HG03378 (cell line): ENCODE measurements around the gene SLC39A2.
"Not testable (repeated sequence)": the region's sequence is repeated elsewhere in the genome, so short reads cannot be mapped to it uniquely, and the experiment has no call there.

Experiments used
- ATAC-seq: cut with Tn5 transposase; IDR thresholded peaks from one replicate; pipeline ENCODE4 v1.9.1; 2021; ENCODE audit warnings: mild to moderate bottlenecking, moderate library complexity; ENCODE audit not compliant: unreplicated experiment

SLC39A2 gene, protein sequence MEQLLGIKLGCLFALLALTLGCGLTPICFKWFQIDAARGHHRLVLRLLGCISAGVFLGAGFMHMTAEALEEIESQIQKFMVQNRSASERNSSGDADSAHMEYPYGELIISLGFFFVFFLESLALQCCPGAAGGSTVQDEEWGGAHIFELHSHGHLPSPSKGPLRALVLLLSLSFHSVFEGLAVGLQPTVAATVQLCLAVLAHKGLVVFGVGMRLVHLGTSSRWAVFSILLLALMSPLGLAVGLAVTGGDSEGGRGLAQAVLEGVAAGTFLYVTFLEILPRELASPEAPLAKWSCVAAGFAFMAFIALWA

DNA sequence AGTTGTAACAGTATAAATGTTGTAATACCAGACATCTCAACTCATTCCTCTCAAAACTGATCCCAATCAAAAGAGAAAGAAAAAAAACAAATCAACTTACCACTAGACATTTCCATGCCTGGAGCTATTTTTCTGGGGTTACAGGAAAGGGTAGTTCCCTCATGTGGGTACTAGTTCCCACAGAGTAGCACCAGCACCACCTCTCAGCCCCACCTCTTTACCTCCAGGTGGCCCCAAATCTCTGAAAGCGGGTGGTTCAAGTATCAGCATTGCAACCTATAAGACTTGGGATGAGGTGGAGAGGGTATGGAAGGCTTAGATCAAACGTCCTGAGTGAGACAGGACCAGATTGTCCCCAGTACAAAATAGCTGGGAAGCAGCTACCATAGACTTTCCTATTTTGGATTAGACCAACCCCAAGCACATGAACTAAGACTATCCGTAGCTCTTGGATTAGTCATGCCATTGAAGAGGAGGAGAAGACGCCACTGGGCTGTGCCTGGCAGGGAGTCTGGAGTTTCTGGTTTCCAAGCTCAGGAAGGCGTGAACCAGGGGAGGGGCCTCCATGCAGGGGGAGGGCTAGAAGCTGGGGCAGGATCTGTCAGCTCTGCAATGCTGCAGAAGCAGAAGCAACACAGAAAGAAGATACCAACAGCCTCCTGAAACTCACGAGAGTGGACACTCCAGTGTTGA lies at the start of gene SLC39A2:
TSS of gene SLC39A2 (plus strand) at position 620 of the 693 bp plus-strand sequence. CDS start 154 bp downstream, outside the sequence.
- no peak for ATAC-seq

DNA sequence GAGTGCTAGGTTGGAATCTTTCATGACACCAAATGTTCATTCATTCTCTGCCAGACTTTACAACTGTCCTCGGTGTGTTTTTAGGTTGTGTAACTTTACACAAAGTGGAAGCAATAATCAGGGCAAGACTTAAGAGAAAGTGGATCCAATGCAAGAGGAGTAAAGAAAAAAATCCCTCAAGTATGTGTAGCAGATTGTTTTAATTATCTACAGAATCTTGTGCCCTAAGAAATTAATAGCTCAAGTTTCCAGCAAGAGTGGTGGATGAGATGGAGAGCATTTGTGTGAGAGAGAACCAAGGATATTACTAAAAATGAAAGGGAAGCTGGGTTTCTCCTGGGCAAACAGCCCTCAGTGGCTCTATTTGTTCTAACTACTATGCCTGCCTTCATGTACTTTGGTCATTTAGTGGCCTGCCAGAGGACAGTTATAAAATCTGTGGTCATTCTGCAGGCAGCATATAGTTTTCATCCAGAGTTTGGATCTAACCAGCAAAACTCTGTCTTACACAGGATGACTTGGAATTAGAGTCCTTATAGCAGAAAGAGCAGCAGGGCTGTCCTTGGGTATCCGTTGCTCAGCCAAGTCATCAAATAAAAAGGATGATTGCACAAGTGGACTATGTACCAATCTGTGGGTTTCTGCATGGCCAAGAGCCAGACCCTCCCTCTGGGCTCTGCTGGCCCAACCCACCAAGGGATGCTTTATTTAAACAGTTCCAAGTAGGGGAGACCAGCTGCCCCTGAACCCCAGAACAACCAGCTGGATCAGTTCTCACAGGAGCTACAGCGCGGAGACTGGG lies 44.2 kb upstream of the SLC39A2 start, which contains the start of gene RNASE2:
TSS of gene RNASE2 (plus strand) at position 752 of the 802 bp plus-strand sequence. CDS start 285 bp downstream, outside the sequence.
- ATAC-seq = not testable (repeated sequence)

DNA sequence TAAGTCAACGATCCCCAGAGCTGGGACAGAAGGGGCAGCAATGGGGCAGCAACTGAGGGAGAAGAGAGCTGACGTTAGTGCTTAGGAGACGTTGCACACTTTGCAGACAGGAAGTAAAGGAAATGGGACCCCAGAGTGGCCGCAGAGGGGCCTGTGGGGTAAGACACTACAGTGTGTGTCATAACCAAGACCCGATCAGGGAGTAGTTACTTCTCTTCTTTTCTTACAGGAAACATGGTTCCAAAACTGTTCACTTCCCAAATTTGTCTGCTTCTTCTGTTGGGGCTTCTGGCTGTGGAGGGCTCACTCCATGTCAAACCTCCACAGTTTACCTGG lies 43.6 kb upstream of the SLC39A2 start:
- not testable (repeated sequence) for ATAC-seq

DNA sequence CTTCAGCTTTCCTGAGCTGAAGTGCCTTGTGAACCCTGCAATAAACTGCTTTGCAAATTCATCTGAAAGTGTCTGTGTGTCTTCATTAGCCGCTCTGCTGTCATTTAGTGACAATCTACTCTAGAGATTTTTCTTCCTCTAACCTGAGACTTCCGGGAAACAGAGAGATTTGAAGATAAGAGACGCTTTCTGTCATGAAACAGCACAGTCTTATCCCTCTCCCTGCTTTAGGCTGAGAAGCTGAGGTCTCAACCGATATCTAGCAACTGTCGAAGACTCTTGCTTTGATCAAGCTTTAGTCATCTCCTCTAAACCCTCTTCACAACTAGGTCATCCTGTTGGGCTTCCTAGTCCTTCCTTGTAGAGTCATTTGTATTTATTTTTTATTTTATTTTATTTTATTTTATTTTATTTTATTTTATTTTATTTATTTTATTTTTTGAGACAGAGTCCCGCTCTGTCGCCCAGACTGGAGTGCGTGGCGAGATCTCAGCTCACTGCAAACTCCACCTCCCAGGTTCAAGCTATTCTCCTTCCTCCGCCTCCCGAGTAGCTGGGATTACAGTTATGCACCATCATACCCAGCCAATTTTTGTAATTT lies 42.6 kb upstream of the SLC39A2 start:
- no peak for ATAC-seq

DNA sequence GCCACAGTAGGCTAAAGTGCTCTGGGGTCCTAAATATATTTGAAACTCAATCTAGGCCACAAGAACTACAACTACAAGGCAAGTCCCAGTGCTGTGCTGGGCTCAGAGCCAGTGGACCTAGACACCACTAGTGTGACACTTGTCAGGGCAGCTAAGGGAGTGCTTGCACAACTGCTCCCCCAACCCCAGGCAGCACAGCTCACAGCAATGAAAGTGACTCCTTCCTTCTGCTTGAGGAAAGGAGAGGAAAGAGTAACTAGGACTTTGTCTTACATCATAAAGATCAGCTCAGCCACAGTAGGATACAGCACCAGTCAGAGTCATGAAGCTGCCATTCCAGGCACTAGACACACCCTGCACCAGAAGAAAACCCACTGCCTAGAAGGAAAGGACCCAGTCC lies 40.1 kb upstream of the SLC39A2 start:
- ATAC-seq = not testable (repeated sequence)

DNA sequence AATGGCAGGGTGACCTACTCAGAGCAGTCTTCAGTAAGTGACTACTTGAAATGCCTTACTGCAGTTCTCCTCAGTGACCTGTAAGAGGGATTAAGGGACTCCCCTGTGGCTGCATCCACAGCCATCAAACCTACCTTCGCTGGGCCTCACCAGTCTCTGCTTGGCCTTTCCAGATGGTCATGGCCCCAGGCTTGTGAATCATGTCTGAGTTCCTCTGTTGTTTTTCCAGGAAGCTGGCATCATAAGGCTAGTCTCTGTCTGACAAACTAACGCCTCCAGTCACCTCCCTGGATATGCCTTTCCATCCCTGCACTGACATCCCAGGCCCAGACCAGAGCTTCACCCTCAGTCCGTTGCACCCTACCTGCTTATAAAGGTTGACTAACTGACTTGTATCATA lies 29.8 kb upstream of the SLC39A2 start:
- no peak for ATAC-seq

DNA sequence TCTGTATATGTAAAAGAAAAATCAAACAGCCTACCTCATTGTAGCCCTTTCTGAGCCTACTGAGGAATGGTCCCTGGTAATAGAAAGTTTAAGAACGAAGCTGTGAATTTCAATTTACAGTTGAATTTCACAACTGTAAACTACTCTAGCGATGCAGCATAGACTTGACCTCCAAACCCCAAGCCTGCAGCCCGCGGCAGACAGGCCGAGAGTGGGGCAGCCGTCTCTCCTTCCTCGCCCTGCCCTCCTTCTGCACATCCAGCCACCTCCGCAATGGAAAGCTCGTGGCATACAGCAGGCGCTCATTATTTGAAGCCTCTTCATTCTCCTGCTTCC lies 28.5 kb upstream of the SLC39A2 start:
- no peak for ATAC-seq

DNA sequence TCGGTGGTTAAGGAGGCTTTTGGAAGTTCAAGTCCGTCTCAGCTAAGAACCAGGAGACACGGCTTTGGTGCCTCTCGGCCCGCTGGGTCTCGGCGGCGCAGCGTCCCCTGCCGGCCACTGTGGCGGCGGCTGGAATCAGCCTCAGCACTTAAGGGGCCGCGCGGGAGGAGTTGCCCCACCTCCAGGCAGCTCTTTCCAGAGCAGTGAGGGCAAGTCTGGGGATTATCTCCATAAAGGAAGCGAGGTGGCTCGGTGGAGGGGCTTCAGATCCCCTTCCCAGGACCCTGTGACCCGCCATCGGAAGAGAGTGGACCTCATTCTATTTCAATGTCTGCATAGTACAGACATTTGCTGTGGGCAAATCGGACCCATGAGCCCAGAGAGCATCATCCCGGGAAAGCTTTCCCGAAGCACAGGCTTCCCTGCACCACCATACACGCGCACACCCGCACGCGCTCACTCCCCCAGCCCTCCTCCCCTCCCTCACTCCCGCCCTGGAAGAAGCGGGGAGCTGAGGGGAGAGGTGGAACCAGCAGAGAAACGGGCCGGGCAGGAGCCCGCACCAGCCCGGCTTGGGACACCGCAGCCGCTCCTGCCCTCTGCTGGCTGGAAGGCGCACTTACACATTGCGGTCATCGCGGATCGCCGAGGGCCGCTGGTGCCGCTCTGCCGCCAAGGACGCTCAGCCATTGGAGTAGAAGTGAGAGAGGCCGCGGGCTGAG lies 27.9 kb upstream of the SLC39A2 start:
- peak; percentile 85 for ATAC-seq

DNA sequence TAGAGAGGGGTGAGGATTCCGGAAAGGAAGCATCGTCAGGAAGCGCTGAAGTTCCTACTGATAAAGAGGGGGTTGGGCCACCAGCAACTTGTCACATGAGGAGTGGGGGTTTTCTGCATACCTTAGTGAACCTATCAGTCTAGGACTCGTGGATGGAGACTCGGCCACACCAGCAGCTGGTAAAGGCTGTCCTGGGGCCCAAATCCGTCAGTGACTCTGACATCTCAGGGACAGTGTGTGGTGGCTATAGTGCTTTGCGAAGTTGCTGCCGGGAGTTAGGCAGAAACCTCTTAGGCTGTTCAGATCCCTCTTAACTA lies 27.4 kb upstream of the SLC39A2 start:
- ATAC-seq = peak; percentile 30

DNA sequence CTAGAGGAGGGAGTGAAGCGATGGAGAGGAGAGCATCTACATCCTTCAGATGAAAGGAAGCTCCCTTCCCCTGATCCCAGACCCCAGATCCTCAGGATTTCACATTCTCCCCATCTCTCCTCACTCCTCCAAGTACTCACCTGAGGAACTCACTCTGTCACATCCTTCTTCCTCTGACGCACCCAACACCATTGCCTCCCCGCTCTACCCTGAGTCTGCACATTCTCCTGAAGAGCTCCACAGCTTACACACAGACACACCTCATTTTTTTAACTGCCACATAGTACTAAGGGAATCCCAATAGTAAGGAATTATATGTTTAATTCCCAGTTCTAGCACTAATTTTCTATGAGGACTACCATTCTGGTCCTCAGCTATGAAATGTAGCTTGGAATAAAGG lies 25.6 kb upstream of the SLC39A2 start:
- no peak for ATAC-seq

DNA sequence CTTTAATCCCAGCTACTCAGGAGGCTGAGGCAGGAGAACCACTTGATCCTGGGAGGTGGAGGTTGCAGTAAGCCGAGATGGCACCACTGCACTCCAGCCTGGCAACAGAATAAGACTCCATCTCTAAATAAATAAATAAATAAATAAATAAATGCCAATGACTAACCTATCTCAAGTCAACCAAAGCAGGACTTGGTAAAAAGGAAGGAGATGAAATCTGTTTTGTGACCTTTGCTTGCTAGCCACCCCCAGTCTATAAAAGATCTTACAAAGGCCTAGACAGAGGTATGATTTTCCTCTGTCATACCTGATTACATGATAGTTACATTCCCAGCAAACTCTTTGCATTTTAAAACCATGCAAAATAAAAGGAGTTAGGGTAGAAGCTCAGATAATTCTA lies 22.8 kb upstream of the SLC39A2 start:
- no peak for ATAC-seq

DNA sequence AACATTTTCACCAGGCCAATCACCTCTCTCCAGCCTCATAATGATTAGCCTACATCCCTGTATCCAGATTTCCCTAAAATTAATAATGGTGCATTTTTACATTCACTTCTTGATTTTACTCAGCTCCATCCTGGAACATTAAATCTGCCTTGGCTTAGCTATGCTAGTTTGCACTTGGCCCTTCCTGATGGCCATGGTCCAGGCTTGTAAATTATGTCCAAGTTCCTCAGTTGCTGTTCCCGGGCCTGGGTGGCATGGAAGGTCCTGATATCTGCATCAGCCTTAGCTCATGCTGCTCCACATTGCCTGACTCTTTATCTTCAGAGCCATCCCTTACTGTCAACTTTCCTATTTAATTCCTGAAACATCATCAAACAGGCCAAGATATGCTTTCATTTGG lies 20.4 kb upstream of the SLC39A2 start:
- ATAC-seq = no peak

DNA sequence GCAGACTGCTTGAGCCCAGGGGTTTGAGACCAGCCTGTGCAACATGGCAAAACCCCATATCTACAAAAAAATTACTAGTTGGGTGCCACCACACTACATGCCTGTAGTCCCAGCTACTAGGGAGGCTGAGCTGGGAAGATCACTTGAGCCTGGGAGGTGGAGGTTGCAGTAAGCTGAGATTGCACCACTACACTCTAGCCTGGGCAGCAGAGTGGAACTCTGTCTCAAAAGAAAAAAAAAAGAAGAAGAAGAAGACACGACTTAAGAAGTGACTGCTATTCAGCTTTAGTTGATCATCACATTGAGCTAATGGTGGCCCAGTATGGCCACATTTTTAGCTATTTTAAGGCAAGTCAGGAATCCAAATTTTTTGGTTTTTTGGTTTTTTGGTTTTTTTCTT lies 18.2 kb upstream of the SLC39A2 start:
- no peak for ATAC-seq

DNA sequence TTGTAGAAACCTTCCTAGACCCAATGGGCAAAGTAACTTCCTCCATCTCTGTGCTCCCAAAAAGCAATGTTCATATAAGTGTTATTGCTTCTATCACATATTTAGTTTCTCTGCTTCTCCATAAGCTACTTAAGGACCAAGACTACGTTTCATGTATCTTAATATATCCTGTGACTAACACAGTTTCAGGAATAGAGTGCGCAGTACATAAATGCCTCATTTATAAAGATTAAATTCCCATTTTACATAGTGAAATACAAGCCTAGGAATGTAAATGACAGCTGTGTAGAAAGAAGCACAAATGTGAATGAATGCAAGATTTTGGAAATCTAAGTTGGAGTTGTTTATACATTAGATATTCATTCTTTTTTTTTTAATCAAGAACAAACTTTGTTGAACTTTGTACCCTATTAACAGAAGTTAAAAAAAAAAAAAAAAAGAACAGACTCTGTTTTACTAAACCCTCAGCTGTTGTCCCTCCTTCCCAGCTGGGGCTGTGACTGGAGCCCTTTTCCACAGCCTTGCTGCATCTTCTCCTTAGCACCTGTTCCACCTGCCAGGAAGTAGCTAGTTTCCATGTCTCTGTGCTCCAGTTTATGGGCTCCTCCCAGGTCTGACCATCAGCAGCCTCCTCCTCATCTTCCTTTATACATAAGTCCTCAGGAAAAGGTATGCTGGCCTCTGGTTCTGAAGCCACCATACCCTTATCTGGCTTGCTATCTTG lies 16.3 kb upstream of the SLC39A2 start:
- no peak for ATAC-seq

DNA sequence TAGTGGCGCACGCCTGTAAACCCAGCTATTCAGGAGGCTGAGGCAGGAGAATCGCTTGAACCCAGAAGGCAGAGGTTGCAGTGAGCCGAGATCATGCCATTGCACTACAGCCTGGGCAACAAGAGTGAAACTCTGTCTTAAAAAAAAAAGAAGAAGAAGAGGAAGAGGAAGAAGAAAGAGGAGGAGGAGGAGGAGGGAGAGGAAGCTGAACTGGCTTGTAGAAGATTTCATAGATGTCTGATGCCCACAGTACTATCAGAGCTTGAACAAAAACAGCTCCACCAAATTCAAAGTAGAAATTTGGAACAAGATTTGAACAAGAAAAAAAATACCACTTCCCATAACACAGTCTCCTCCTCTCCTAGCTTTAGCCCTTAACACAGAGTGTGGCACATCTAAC lies 13.4 kb upstream of the SLC39A2 start:
- not testable (repeated sequence) for ATAC-seq

DNA sequence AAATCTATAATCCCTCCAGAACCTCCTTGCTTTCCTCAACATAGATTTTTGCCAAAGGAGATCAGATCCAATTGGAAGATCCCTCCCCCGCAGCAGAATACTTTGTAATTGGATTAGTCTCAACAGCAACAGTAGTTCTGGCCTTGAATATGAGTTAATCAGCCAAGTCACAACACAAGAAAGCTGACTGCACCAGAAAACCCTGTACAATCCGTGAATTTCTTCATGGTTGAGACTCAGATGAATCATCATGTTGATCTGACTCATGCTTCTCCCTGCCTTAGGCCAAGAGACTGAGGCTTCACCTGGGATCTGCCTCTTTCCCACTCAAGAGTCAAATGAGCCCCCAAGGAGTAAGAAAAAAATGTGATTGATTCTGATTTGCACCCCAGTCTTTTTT lies 12.3 kb upstream of the SLC39A2 start:
- no peak for ATAC-seq

DNA sequence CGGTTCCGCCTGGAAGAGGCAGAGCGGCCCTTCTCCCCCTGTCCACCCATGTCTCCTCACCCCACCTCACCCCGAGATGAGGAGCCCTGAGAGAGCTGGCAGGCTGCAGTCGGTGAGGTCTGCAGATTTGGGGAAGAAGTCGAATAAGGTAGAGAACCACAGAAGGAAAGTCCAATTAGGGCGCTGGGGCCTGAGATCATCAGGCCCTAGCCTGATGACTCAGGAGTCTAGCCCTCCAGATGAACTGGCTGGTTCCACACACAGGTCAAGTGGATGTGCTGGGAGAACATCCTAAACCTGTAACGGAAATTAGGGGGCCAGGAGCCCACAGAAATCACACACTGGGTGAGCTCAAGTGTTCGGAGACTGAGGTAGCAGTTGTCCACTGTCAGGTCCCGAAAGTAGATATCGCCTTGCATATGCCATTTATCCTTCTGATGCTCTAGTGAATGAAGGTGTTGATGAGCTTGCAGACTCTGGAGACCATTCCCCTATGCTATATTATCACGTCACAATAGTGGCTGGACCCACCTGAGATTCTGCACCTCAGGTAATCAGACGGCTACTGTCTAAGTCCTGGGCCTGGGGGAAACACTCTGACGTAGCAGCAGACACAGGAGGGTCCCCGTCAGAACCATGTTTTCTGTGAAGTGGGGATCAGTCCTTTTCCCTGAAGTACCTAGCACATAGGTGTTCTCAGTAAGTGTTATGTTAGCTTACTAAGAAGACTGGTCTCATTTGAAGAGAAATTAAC lies 10.2 kb upstream of the SLC39A2 start:
- ATAC-seq = no peak

DNA sequence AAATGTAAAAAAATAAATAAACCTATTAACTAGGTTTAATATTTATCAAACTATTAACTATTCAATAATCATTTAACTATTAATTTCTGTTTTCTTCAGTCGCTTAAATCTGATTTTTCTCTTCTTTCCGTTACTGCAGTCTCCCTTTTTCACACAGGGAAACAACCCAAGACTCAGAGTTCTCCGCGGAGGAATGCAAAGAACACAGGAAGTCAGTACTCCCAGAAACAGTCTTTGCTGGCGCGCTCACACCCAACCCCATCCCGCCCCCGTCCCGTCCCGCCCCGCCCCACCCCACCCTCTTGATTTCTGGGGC lies 9.7 kb upstream of the SLC39A2 start:
- no peak for ATAC-seq

DNA sequence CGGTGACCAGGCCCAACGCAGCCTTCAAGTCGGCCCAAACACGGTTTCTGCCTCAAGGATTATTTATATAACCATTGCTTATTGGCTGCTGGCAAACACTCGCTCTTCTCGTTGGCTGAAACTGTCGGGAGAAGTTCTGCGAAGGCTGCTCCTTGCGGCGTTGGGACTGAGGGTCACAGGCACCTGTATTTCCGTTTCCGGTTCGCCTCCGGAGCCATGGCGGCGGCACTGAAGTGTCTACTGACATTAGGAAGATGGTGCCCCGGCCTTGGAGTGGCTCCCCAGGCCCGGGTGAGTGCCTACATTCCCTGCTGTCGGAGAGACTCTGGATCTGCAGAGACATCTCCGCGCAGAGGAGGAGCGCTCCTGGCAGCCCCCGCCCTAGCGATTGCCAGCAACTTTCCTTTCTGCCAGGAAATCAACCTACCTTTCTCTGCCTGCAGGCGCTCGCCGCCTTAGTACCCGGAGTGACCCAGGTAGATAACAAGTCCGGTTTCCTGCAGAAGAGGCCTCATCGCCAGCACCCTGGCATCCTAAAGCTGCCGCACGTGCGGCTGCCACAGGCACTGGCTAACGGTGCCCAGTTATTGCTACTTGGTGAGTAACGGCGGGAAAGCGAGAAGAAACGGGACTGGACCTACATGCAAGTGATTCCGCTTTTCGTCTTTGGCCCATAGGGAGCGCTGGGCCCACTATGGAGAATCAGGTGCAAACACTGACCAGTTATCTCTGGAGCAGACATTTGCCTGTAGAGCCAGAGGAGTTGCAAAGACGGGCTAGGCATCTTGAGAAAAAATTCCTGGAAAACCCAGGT lies 9.1 kb upstream of the SLC39A2 start, which contains the start of gene METTL17:
TSS of gene METTL17 (plus strand) at position 194 of the 814 bp plus-strand sequence. CDS start at position 217, 23 bp downstream.
- ATAC-seq = peak; percentile 95
